Stimulated activated CD4-positive, alpha-beta T cell treated with anti-CD3 and anti-CD28 coated beads, Interleukin-15, amount 100 ng/mL, for 48 hours (primary cell): ENCODE results near the gene TPM4.
"Not testable (repeated sequence)": the region's sequence is repeated elsewhere in the genome, so short reads cannot be mapped to it uniquely, and the experiment has no call there.

Experiments used
- DNase-seq, 2 donors: peaks; one replicate each; pipeline ENCODE4 v3.0.0-alpha.2; 2020; ENCODE audit warnings: low read depth in 2 of 2

TPM4 gene

DNA sequence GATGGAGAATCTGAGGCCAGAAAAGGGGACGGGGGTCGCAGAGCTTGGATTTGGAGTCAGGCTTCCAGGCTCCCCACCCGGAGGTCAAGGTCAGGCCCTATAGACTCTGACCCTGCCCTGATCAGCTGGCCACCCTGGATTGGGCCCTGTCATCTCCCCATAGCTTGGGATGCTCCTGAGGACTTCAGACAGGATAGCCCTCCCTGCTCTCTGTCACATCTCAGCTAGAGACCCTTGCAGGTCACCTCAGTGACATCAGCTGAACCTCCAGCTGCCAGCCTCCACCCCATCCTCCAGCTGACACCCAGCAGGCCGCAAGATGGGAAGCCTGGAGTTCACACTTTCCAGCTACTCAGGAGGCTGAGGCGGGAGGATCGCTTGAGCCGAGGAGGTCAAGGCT, 2.8 kb upstream of the TPM4 start:
- no peak for DNase-seq

DNA sequence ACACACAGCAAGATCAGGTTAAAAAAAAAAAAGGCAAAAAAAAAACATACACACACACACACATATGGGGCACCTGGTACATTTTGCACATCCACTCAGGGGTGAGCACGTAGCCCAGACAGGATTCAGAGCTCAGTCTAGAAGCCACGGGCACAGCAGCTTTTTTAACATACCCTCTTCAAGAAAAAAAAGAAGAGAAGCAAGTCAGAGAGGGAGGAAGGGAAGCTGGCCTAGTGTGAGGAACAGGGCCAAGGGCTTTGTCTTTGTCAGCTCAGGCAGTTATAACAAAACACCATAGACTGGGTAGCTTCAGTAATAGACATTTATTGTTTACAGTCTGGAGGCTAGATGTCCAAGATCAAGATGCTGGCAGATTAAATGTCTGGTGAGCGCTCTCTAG, 2.3 kb upstream of the TPM4 start:
- DNase-seq: no peak

DNA sequence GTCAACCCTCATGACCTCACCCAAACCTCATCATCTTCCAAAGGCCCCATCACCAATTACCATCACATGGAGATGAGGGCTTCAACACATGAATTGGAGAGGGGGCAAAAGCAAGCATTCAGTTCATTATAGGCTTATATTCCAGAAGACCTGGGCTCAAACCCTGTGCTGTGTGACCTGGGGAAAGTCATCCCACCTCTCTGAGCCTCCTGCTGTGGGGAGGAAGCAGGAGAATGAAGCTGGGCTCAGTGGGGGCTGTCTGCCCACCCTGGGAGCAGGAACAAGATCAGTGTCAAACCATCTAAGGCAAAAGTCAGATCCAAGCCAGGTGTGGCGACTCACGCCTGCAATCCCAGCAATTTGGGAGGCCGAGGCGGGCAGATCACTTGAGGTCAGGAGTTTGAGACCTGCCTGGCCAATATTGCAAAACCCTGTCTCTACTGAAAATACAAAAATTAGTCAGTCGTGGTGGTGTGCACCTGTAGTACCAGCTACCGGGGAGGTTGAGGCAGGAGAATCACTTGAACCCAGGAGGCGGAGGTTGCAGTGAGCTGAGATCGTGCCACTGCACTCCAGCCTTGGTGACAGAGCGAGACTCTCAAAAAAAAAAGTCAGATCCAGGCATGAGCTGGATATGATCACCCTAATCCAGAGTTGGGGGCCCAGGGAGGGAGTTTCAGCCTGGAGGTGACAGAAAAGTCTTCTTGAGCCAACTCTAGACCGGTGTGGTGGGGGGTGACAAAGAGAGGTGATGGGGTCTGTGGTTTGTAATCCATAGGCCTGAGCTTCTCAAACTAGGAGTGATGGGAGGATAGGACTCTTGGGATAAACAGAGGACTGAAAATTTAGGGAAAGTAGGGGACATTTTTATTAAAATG, 1.6 kb upstream of the TPM4 start:
- no peak for DNase-seq

DNA sequence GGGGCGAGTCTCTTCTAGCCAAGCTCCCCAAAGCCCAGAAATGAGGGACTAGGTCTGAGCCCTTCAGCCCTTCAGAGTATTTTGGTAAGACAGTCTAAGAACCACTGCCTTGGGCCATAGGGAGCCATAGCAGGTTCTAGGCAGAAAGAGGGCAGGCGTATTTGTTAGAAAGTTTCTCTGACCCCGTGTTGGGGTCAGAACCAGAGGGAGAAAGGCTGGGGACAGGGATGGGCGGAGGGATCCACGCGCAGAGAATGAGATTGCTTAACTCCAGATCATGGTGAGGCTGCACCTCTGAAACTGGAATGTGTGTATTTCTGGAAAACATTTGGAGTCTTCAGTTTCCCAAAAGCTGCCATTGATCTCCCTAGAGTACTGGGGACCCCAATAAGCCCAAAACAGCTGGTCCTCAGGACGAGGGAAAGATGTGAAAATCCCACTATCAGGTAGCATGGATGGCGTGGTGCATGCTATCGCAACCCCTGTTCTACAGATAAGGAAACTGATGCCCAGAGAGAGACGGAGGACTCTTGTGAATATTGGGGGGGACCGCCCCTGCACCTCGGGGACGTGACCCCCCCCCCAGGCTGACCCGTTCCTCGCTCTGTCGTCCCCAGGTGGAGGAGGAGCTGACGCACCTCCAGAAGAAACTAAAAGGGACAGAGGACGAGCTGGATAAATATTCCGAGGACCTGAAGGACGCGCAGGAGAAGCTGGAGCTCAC, 703 bp upstream of the TPM4 start:
- no peak for DNase-seq

DNA sequence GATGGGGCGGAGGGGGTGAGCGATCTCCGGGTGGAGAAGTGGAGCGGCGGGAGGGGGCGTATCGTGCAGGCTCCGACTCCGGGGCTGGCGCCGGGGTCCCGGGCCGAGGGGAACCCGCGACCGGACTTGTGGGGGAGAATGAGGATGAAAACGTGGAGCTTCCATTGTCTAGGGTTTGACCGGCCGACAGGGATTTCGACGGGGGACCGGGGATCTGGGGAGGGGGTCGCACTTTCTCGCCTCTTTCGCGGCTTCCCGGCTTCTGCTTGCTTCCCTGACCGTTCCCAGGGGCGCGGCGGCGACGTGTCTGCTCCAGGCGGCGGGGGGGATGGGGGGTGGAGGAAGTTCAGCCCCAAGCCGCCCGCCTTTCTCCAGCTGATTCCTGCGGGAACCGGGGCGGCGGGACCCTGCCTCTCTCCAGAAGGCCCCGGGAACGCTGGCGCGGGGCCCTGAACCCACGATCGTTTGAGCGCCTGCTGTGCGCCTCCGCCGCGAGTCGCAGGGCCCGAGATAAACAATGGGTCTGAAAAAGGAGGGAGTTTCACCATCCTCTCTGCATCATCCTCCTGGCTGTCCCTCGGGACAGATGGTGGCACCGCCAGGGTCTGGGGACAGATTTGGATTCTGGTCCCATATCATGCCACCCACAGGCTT, 790 bp downstream of the TPM4 start:
- no peak for DNase-seq

DNA sequence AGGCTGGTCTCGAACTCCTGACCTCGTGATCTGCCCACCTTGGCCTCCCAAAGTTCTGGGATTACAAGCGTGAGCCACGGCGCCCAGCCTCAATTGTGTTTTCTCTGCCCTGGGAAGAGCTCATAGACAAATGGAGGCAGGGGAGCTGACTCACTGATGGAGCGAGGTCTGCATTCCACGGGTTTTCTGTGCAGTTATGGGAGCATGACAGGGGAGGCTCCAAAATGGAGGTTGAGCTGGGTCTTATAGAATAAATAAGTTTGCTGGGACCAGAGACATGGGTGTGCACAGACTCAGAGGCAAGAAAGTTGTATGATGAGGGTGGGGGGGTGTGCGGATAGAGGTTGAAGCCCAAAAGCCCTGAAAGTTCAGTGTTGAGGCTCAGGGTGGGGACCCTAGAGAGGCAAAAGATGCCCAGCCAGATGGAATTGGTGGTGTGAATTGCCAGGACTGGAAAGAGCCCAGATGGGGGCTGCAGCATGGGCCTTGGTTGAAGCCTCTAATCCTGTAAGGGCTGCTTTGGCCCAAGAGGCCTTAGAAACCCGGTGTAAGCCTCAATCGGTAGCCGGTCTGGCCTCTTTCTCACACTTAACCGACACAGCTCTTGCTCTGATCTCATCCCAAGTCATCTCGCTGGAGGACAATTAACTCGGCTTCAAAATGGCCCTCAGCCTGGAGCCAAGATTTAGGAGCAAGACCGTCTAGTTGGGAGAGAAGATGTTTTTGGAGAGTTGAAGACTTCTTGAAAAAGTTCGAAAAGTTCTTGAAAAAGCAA, 1.9 kb downstream of the TPM4 start:
- no peak for DNase-seq

DNA sequence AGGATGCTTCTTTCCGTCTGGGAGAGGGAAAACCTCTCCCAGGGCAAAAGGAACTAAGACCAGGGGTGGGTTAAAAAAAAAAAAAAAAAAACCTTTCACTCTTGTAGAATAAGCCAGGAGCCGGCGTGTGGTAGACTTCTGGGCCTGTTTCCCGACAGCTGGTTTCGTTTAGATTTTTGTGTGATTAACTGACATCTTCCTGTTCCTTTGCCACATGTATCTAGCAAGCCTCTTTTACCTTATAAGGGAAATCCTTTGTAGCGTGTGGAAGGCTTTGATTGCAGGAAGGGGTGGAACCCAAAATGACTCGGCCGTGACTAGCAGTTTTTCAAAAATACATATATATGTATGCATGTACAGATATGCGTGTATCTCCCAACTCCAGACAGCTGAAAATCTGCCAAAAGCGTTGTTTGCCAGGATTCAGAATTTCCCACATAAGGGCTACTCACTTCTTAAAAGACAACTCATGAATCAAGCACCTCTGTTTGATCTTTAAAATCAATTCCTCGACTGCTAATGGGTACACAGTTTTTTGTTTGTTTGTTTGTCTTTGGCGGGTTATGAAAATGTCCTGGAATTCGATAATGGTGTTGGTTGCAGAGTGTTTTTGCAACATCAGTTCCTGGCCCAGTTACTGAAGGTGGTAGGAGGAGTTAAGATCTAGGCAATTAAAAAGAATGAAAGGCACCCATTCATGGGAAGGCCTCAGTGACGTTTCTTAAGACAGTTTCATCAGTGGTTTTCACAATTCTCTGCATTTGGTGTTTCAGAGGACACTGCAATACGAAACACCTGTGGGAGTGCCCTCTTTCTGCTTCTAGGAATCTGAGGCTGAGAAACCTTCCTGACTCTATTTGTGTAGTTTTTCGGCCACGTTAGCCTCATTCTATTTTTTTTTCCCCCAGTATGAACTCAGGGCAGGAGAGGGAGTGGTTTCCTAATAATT, 2.7 kb downstream of the TPM4 start:
- DNase-seq: peak; percentile 55 to 60

DNA sequence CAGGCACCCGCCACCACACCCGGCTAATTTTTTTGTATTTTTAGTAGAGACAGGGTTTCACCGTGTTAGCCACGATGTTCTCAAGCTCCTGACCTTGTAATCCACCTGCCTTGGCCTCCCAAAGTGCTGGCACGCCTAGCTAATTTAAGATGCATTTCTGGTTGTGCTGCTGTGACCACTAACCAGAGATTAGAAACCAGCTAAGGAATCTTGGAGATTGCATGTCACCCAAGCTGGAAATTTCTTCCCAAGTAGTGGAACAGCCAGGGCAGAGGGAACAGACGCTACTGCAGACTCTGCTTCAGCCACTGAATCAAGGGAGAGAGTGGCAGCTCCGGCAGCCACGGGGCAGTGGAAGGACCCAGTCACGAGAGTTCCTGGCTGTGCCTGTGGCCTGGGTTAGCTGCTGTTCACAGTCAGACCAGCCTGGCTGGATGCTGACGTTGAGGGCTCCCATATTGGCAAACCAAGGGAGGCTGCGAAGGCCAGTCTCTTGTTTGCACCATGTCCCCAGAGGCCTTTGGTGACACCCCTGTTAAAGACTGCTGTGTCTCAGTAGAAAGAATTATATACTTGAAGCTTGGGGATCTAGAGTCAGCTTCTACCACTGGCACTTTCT, 7.9 kb downstream of the TPM4 start:
- no peak for DNase-seq

DNA sequence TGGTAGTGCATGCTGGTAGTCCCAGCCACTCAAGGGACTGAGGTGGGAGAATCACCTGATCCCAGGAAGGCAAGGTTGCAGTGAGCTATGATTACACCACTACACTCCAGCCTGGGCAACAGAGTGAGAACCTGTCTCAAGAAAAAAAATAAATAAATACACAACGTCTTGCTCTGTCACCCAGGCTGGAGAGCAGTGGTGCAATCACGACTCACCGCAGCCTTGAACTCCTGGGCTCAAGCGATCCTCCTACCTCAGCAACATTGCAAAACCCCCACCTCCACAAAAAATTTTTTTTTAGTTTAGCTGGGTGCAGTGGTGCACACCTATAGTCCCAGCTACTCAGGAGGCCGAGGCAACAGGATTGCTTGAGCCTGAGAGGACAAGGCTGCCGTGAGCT, 8.8 kb downstream of the TPM4 start:
- no peak for DNase-seq

DNA sequence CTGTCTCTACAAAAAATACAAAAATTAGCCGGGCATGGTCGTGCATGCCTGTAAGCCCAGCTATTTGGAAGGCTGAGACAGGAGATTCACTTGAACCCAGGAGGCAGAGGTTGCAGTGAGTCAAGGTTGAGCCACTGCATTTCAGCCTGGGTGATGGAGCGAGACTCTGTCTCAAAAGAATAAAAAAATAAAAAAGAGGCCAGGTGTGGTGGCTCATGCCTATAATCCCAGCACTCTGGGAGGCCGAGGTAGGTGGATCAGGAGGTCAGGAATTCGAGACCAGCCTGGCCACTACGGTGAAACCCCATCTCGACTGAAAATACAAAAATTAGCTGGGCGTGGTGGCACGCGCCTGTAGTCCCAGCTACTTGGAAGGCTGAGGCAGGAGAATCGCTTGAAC, 11.1 kb downstream of the TPM4 start:
- DNase-seq: not testable (repeated sequence)

DNA sequence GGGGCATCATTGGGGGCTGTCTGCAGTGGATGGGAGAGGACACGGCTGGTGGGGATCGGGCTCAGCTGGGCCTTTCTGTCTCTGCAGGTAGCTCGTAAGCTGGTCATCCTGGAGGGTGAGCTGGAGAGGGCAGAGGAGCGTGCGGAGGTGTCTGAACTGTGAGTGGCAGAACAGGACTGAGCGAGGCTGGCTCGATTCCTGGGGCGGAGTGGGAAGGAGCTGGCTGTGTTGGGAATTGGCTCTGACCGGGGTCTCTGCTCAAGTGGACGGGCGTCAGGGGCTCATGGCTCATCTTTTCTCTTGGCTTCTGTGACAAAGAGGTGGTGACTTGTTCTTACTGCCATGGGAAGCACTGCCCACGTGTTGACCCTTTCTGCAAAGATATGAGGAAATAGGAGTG, 11.6 kb downstream of the TPM4 start:
- DNase-seq: no peak

DNA sequence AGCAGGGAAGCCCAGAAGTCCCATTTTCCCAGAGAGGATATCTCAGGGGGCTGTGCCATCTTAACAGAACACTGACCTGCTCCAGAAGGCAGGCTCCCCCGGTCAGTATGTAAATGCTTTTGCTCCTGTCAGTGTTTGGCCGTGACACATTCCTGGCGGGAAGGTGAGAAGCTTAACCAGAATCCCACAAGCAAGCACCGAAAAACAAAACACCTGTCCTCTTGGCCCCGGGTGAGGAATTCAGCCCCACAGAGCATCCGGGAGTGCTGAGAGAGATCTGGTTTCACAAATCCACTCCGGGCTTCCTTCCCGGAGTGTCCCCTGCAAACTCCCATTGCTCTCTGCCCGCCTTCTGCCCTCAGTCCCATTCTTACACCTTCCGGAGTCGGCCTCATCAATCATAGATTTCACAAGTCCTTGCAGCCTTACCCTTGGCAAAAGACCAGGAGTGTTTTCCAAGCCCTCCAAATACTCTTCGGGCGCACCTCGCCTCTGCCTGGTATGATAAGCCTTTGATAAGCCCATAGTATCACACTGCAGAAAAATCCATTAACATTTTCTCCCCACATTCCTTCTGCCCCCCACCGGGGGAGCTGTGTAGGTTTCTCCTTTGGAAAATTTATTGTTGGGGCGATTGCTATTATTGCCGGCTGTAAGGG, 12.2 kb downstream of the TPM4 start:
- no peak for DNase-seq

DNA sequence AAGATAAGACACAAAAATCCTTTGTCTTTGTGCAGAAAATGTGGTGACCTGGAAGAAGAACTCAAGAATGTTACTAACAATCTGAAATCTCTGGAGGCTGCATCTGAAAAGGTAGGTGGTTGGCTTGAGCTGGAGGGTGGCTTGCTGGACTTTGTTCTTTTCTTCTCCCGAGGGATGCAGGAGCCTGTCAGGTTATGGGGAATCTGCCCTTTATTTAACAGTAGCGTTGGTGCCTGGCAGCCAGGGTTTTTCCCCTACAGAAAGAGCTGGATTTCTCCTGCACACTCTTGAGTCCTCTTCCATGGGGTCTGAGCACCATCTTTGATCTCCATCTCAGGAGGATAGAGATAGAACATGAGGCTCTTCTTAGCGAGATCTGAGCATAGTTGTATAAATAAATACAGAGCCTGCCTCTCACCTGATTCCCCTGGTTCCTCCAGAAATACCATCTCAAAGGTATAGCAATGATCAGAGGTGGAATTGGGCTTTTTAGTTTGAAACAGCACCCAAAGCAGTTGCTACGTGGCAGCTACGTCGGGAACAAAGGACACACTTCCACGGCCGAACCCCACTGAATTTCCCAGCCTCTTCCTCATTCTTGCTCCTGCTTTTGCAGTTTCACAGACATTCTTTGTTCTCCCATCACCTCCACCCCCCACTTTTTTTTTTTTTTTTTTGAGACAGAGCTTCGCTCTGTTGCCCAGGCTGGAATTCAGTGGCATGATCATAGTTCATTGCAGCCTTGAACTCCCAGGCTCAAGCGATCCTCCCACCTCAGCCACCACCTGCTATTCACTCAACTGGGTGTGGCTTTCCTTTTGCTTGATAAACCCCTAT, 12.9 kb downstream of the TPM4 start:
- DNase-seq: no peak

DNA sequence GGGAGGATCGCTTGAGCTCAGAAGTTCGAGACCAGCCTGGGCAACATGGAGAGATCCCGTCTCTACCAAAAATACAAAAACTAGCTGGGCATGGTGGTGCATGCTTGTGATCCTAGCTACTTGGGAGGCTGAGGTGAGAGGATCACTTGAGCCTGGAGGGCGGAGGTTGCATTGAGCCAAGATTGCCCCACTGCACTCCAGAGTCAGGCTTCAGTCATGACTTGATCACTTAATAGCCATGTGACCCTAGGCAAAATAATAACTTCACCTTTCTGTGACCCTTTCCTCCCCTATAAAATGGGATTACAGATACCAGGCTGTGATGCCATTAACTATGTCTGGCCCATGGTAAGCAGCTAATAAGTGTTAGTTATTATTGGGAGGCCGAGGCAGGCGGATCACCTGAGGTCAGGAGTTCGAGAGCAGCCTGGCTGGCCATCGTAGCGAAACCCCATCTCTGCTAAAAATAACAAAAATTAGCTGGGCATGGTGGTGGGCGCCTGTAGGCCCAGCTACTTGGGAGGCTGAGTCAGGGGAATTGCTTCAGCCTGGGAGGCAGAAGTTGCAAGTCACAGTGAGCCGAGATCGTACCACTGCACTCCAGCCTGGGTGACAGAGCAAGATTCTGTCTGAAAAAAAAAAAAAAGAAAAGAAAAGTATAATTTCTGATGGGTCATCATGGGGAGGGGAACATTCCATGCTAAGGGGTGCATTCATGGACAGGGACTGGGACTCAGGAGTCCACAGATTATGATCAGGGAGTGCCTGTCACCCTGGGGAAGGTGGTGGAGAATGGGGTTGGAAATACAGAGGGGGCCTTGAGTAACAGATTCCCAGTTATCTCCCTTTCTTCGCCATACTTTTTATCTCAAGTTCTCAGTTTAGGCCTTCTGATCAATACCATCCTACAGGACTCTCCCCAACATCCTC, 15.5 kb downstream of the TPM4 start:
- no peak for DNase-seq

DNA sequence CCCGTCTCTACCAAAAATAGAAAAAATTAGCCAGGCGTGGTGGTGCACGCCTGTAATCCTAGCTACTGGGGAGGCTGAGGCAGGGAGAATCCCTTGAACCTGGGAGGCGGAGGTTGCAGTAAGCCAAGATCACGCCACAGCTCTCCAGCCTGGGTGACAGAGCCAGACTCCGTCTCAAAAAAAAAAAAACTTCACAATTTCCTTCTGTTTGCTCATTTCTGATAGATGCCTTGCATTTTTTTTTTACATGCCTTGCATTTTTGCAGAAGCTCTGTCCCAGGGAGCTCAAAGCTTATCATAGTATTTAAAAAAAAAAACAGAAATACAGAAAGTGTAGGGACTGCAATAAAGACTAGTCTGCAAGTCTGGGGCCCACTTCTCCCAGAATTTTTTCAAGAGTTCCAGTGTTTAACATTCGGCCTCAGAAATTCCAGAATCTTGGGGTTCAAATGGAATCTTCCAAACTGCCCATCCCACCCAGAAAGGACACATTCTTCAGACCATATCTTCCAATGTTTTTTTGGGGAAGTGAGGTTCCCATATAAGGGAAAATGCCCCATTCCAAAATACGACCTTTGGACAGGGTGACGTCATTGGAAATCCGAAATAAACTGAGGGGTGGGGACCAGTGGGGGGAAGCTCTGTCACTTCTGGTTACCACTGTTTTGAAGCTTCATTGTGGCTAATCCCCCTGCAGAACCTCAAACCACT, 18.2 kb downstream of the TPM4 start:
- DNase-seq: no peak

DNA sequence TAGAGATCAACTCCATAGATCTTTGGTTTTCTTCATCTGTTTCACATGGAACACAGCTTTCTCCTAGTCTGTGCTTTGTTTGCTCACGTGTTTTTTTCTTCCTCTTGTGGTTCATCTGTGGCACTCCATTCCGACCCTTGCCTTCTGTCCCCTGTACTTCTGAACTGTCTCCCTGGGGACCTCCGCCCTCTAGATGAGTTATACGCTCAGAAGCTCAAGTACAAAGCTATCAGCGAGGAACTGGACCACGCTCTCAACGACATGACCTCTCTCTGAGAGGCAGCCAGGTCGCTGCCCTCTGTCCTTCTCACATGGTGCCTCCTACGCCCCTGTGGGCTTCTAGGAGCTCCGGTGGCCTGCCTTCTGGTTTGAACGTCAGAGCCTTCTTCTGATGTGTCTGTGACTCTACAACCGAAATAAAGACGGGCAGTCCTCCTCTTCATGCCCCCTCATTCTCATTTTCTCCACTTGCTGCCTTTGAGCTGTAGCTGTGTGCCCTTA, 18.8 kb downstream of the TPM4 start:
- no peak for DNase-seq

DNA sequence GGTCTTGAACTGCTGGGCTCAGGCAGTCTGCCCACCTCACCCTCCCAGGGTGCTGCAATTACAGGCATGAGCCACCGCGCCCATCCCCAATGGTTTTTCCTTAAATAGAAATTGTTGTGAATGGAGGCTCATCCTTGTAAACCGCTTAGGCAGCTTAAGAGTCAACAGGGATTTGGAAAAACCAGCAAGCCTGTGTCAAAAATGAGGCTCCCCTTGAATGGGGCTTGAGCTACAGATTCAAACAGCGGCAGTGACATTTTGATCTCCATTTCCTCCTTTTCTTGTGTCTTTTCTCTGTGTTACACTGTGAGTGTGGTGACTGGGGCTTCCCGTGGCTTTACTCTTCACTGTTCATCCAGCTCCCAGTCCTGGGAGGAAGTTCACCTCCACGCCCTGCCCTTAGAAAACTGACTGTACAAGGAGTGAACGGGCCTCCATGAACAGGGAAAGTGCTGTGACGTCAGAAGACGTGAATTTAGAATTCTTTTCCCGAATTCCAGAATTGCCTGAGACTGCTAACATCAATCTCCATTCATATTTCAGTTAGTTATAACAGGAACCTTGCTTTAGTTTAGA, 20.1 kb downstream of the TPM4 start:
- DNase-seq: no peak
